DND-41 (cell line): ENCODE measurements around the gene AGRN.

ENCODE experiments used
- ATAC-seq: fragments of 200-7000 bp; cut with Tn5 transposase; 3 replicates; pipeline ENCODE4 v1.9.1; 2021; ENCODE audit warnings: low read depth; ENCODE audit not compliant: insufficient read depth
- DNase-seq: peaks from one replicate; pipeline ENCODE4 v3.0.0-alpha.2; 2020
- H2AFZ ChIP-seq: 2 replicates; pipeline ENCODE4 v1.6.0; 2012; ENCODE audit warnings: low read depth, low read length
- H3K27ac ChIP-seq: 2 replicates; pipeline ENCODE4 v1.5.1; 2012; ENCODE audit warnings: low read length, inconsistent platforms
- H3K27me3 ChIP-seq: fragments of 200-600 bp; sonication (generic); 2 replicates; pipeline ENCODE4 v1.6.0; 2012; ENCODE audit warnings: low read length, mild to moderate bottlenecking, inconsistent platforms; ENCODE audit not compliant: insufficient read depth, poor library complexity
- H3K36me3 ChIP-seq: 2 replicates; pipeline ENCODE4 v1.5.1; 2012; ENCODE audit warnings: low read length, inconsistent platforms; ENCODE audit not compliant: insufficient read depth
- H3K4me1 ChIP-seq: 2 replicates; pipeline ENCODE4 v1.5.1; 2012; ENCODE audit warnings: mild to moderate bottlenecking, low read length; ENCODE audit not compliant: insufficient read depth
- H3K4me2 ChIP-seq: 2 replicates; pipeline ENCODE4 v1.6.0; 2012; ENCODE audit warnings: mild to moderate bottlenecking, moderate library complexity, low read length, inconsistent platforms; ENCODE audit not compliant: insufficient read depth
- H3K4me3 ChIP-seq, 2 experiments: fragments of 200-600 bp in 1 of 2; shearing (Covaris generic) in 1 of 2; 2 replicates each; pipeline ENCODE4 v1.5.1; 2012 to 2016; ENCODE audit warnings: inconsistent platforms in 2 of 2, low read length in 2 of 2, mild to moderate bottlenecking in 2 of 2, low read depth in 1 of 2, moderate library complexity in 1 of 2
- H3K79me2 ChIP-seq: 2 replicates; pipeline ENCODE4 v1.6.0; 2012; ENCODE audit warnings: low read length, inconsistent platforms; ENCODE audit not compliant: insufficient read depth
- H3K9ac ChIP-seq: 2 replicates; pipeline ENCODE4 v1.6.0; 2012; ENCODE audit warnings: low read depth, mild to moderate bottlenecking, inconsistent platforms, low read length, moderate library complexity
- H3K9me3 ChIP-seq: 2 replicates; pipeline ENCODE4 v1.5.1; 2012; ENCODE audit warnings: low read length, moderate library complexity, mild to moderate bottlenecking, inconsistent platforms; ENCODE audit not compliant: insufficient read depth, severe bottlenecking
- H4K20me1 ChIP-seq: 2 replicates; pipeline ENCODE4 v1.6.0; 2012; ENCODE audit warnings: low read length; ENCODE audit not compliant: insufficient read depth
- CTCF ChIP-seq: IDR thresholded peaks from 2 replicates; pipeline ENCODE4 v1.5.1; 2012; ENCODE audit warnings: borderline replicate concordance, low read length, moderate library complexity, mild to moderate bottlenecking; ENCODE audit not compliant: poor library complexity, severe bottlenecking; ENCODE audit errors: extremely low read depth
- EZH2 ChIP-seq: IDR thresholded peaks from 3 replicates; pipeline ENCODE4 v1.6.1; 2012; ENCODE audit warnings: borderline replicate concordance, low read depth, mild to moderate bottlenecking, moderate library complexity, low read length, inconsistent platforms; ENCODE audit not compliant: severe bottlenecking

AGRN gene

GRCh38 chr1:971751-972506 is 48.0 kb upstream of the AGRN start:
- DNase-seq (no peak), ATAC-seq (no peak)
- Histone ChIP-seq H3K36me3 (no peaks in the 10 kb centered on the region), H3K9ac (no peak overlapping the region), H3K27me3 (peaks cover 15% of the 10 kb centered on the region), H2AFZ (no peak overlapping the region), H3K4me1 (peaks cover 19% of the 10 kb centered on the region), H3K27ac (no peak overlapping the region), H3K4me3 (no peak overlapping the region), H3K79me2 (no peaks in the 10 kb centered on the region), H4K20me1 (peaks cover 12% of the 10 kb centered on the region; the same call in 1 of the 2 replicates), H3K4me2 (no peak overlapping the region), H3K9me3 (no peaks in the 10 kb centered on the region)
- no peak for TF ChIP-seq CTCF
- TF ChIP-seq EZH2, result no peak

- no peak for ATAC-seq
- Histone ChIP-seq H3K27me3 (peaks cover 9% of the 10 kb centered on the region), H4K20me1 (peaks cover 5% of the 10 kb centered on the region; the same call in 1 of the 2 replicates), H3K4me1 (peaks cover 15% of the 10 kb centered on the region), H3K9ac (no peak overlapping the region), H3K79me2 (no peaks in the 10 kb centered on the region), H3K4me2 (no peak overlapping the region), H3K4me3 (no peak overlapping the region), H3K36me3 (no peaks in the 10 kb centered on the region), H2AFZ (no peak overlapping the region), H3K27ac (no peak overlapping the region), H3K9me3 (no peaks in the 10 kb centered on the region)
- TF ChIP-seq CTCF, result no peak
- TF ChIP-seq EZH2, result no peak
- no peak for DNase-seq
These were observed 47.0 kb upstream of the AGRN start for GRCh38 chr1:972726-973458.

GRCh38 chr1:973459-974292 is 46.2 kb upstream of the AGRN start:
- no peak overlapping the region for H2AFZ ChIP-seq
- H3K9ac ChIP-seq, result no peak overlapping the region
- no peak for DNase-seq

More at GRCh38 chr1:973459-974292, 46.2 kb upstream of the AGRN start:
- Histone ChIP-seq H3K27me3 (peaks cover 9% of the 10 kb centered on the region), H3K4me1 (peaks cover 15% of the 10 kb centered on the region), H3K4me3 (no peak overlapping the region), H3K36me3 (no peaks in the 10 kb centered on the region), H3K9me3 (no peaks in the 10 kb centered on the region), H3K27ac (no peak overlapping the region), H4K20me1 (no peaks in the 10 kb centered on the region; the same call in 1 of the 2 replicates), H3K4me2 (no peak overlapping the region), H3K79me2 (no peaks in the 10 kb centered on the region)
- no peak for ATAC-seq
- TF ChIP-seq CTCF (no peak), EZH2 (no peak)
